Mesenchymal stem cell (in vitro differentiated cells and primary cell): ENCODE results near the gene AHRR.

Experiments used
- DNase-seq: peaks from one replicate; pipeline ENCODE4 v3.0.0-alpha.2; 2013
- H2AFZ ChIP-seq: one replicate; pipeline ENCODE4 v1.6.1; 2013; ENCODE audit warnings: low read depth, mild to moderate bottlenecking, control low read depth, inconsistent platforms, low read length, moderate library complexity
- H2AK5ac ChIP-seq: 2 replicates; pipeline ENCODE4 v1.6.1; 2013; ENCODE audit warnings: low read length, moderate library complexity, mild to moderate bottlenecking, inconsistent platforms; ENCODE audit not compliant: severe bottlenecking
- H2BK120ac ChIP-seq: one replicate; pipeline ENCODE4 v1.6.1; 2013; ENCODE audit warnings: low read depth, mild to moderate bottlenecking, inconsistent platforms, low read length, moderate library complexity
- H2BK12ac ChIP-seq, 2 experiments: one replicate each; pipeline ENCODE4 v1.6.1; 2013; ENCODE audit warnings: inconsistent platforms in 2 of 2, low read length in 2 of 2, mild to moderate bottlenecking in 2 of 2, moderate library complexity in 2 of 2, control low read depth in 1 of 2
- H2BK15ac ChIP-seq: one replicate; pipeline ENCODE4 v1.6.1; 2013; ENCODE audit warnings: mild to moderate bottlenecking, low read depth, inconsistent platforms; ENCODE audit not compliant: poor library complexity, severe bottlenecking
- H2BK5ac ChIP-seq: 2 replicates; pipeline ENCODE4 v1.6.1; 2013; ENCODE audit warnings: low read depth, mild to moderate bottlenecking, low read length, control low read depth, inconsistent platforms; ENCODE audit not compliant: poor library complexity, severe bottlenecking
- H3K14ac ChIP-seq, 2 experiments: one replicate each; pipeline ENCODE4 v1.6.1; 2013; ENCODE audit warnings: inconsistent platforms in 2 of 2, low read length in 2 of 2, control low read depth in 1 of 2, mild to moderate bottlenecking in 1 of 2, moderate library complexity in 1 of 2
- H3K18ac ChIP-seq, 2 experiments: one replicate each; pipeline ENCODE4 v1.6.1; 2013; ENCODE audit warnings: inconsistent platforms in 2 of 2, low read length in 2 of 2, control low read depth in 1 of 2, low read depth in 1 of 2, mild to moderate bottlenecking in 1 of 2
- H3K23ac ChIP-seq, 2 experiments: one replicate each; pipeline ENCODE4 v1.6.1; 2013; ENCODE audit warnings: inconsistent platforms in 2 of 2, low read length in 2 of 2, mild to moderate bottlenecking in 2 of 2, moderate library complexity in 2 of 2, control low read depth in 1 of 2
- H3K27ac ChIP-seq: 2 replicates; pipeline ENCODE4 v1.5.1; 2013; ENCODE audit warnings: mild to moderate bottlenecking, moderate library complexity, low read length, control low read depth, inconsistent platforms; ENCODE audit not compliant: poor library complexity, severe bottlenecking
- H3K27me3 ChIP-seq, 2 experiments: 2 replicates each; pipeline versions ENCODE4 v1.6.1 to v1.7.0; 2013; ENCODE audit warnings: low read length in 2 of 2, mild to moderate bottlenecking in 2 of 2, moderate library complexity in 2 of 2, control low read depth in 1 of 2, inconsistent platforms in 1 of 2; ENCODE audit not compliant: control insufficient read depth in 1 of 2, insufficient read depth in 1 of 2
- H3K36me3 ChIP-seq, 2 experiments: 2 replicates each; pipeline versions ENCODE4 v1.6.1 to v1.7.0; 2013; ENCODE audit warnings: low read length in 2 of 2, control low read depth in 1 of 2, inconsistent platforms in 1 of 2, low read depth in 1 of 2, mild to moderate bottlenecking in 1 of 2; ENCODE audit not compliant: insufficient read depth in 2 of 2, control insufficient read depth in 1 of 2
- H3K4ac ChIP-seq, 2 experiments: one replicate each; pipeline ENCODE4 v1.6.1; 2013; ENCODE audit warnings: inconsistent platforms in 2 of 2, low read length in 2 of 2, mild to moderate bottlenecking in 2 of 2, moderate library complexity in 2 of 2, control low read depth in 1 of 2, low read depth in 1 of 2
- H3K4me1 ChIP-seq: 2 replicates; pipeline ENCODE4 v1.6.1; 2013; ENCODE audit warnings: low read depth, low read length, control low read depth; ENCODE audit not compliant: control insufficient read depth, insufficient read depth
- H3K4me2 ChIP-seq: 2 replicates; pipeline ENCODE4 v1.6.1; 2013; ENCODE audit warnings: low read length, mild to moderate bottlenecking, inconsistent platforms; ENCODE audit not compliant: poor library complexity, severe bottlenecking
- H3K4me3 ChIP-seq, 2 experiments: 2 replicates each; pipeline versions ENCODE4 v1.5.1 to v1.7.0; 2013; ENCODE audit warnings: low read length in 2 of 2, mild to moderate bottlenecking in 2 of 2, control low read depth in 1 of 2, low read depth in 1 of 2; ENCODE audit not compliant: insufficient read depth in 1 of 2
- H3K79me1 ChIP-seq: replicated peaks from 2 replicates; pipeline ENCODE4 v1.6.1; 2013; ENCODE audit warnings: mild to moderate bottlenecking, control low read depth, low read length, inconsistent platforms; ENCODE audit not compliant: poor library complexity, severe bottlenecking
- H3K9ac ChIP-seq: 2 replicates; pipeline ENCODE4 v1.7.0; 2013; ENCODE audit warnings: mild to moderate bottlenecking, low read length, moderate library complexity
- H3K9me3 ChIP-seq: 2 replicates; pipeline ENCODE4 v1.7.0; 2013; ENCODE audit warnings: mild to moderate bottlenecking, low read length; ENCODE audit not compliant: control insufficient read depth
- H4K8ac ChIP-seq: one replicate; pipeline ENCODE4 v1.6.1; 2013; ENCODE audit warnings: inconsistent platforms, mild to moderate bottlenecking, low read length, moderate library complexity
- H4K91ac ChIP-seq: one replicate; pipeline ENCODE4 v1.6.1; 2013; ENCODE audit warnings: mild to moderate bottlenecking, low read length, inconsistent platforms
- WGBS: methylation state at CpG from one replicate; pipeline ENCODE4 v1.1.7; 2013; ENCODE audit warnings: mixed read lengths; 5-methylcytosine and 5-hydroxymethylcytosine counted together

Gene AHRR

GRCh38 chr5:345404-346195 is 24.1 kb downstream of the AHRR start:
- peaks cover 2% of the 10 kb centered on the region for H3K79me1 ChIP-seq
- peak overlapping the region; percentile 48 for H4K91ac ChIP-seq
- no peak overlapping the region for H2AK5ac ChIP-seq
- H3K36me3 ChIP-seq = peaks cover 4 to 22% of the 10 kb centered on the region in 2 experiments
- H3K4me3 ChIP-seq = peak overlapping the region in 1 of 2 experiments; percentile 32
- H3K27ac ChIP-seq = no peak overlapping the region
- H3K4me1 ChIP-seq = peaks cover 21% of the 10 kb centered on the region
- peak overlapping the region in 1 of 2 experiments; percentile 8 for H2BK12ac ChIP-seq
- H3K4me2 ChIP-seq = no peak overlapping the region
- no peaks in the 10 kb centered on the region for H3K27me3 ChIP-seq
- peak overlapping the region; percentile 66 for H4K8ac ChIP-seq
- no peak overlapping the region for H2BK15ac ChIP-seq
- H2BK120ac ChIP-seq = no peak overlapping the region
- H3K9ac ChIP-seq = no peak overlapping the region
- peak overlapping the region in 1 of 2 experiments; percentile 51 for H3K14ac ChIP-seq
- no peak overlapping the region for H2AFZ ChIP-seq
- no peak overlapping the region for H3K4ac ChIP-seq
- peak overlapping the region in 1 of 2 experiments; percentile 25 for H3K18ac ChIP-seq
- WGBS = 65% methylated on average over 20 of the region's 22 CpGs
- DNase-seq = no peak
- H3K23ac ChIP-seq = no peak overlapping the region
- H3K9me3 ChIP-seq = no peaks in the 10 kb centered on the region
- H2BK5ac ChIP-seq = no peak overlapping the region

- H3K36me3 ChIP-seq = peaks cover 4 to 29% of the 10 kb centered on the region in 2 experiments
- no peak for DNase-seq
- no peak overlapping the region for H2BK120ac ChIP-seq
- 75% methylated on average over 24 of the region's 24 CpGs for WGBS
- no peak overlapping the region for H4K8ac ChIP-seq
- no peak overlapping the region for H3K27ac ChIP-seq
- no peak overlapping the region for H3K4me3 ChIP-seq
- H3K18ac ChIP-seq = peak overlapping the region in 1 of 2 experiments; percentile 41
- peaks cover 21% of the 10 kb centered on the region for H3K4me1 ChIP-seq
- peaks cover 2% of the 10 kb centered on the region for H3K79me1 ChIP-seq
- H3K4me2 ChIP-seq = no peak overlapping the region
- H3K14ac ChIP-seq = no peak overlapping the region
- H4K91ac ChIP-seq = no peak overlapping the region
- H3K27me3 ChIP-seq = no peaks in the 10 kb centered on the region
- H2BK12ac ChIP-seq = no peak overlapping the region
- no peaks in the 10 kb centered on the region for H3K9me3 ChIP-seq
- no peak overlapping the region for H3K9ac ChIP-seq
- peak overlapping the region; percentile 39 for H2BK15ac ChIP-seq
- no peak overlapping the region for H3K4ac ChIP-seq
- no peak overlapping the region for H2AFZ ChIP-seq
- H2AK5ac ChIP-seq = no peak overlapping the region
- H2BK5ac ChIP-seq = no peak overlapping the region
- no peak overlapping the region for H3K23ac ChIP-seq
Measured at GRCh38 chr5:346229-346935, 24.9 kb downstream of the AHRR start.

GRCh38 chr5:347712-348284 is 26.3 kb downstream of the AHRR start:
- no peak overlapping the region for H2BK12ac ChIP-seq
- H2BK5ac ChIP-seq = no peak overlapping the region
- H3K9me3 ChIP-seq = no peaks in the 10 kb centered on the region
- H3K18ac ChIP-seq = no peak overlapping the region
- peak overlapping the region; percentile 73 for H4K8ac ChIP-seq
- no peak overlapping the region for H2AFZ ChIP-seq
- no peak overlapping the region for H3K27ac ChIP-seq
- H2BK15ac ChIP-seq = no peak overlapping the region
- no peak overlapping the region for H3K9ac ChIP-seq
- WGBS = 90% methylated on average over 10 of the region's 10 CpGs
- no peak overlapping the region for H3K4me2 ChIP-seq
- no peaks in the 10 kb centered on the region for H3K27me3 ChIP-seq
- peaks cover 2% of the 10 kb centered on the region for H3K79me1 ChIP-seq
- H3K4me1 ChIP-seq = peaks cover 19% of the 10 kb centered on the region
- H3K14ac ChIP-seq = no peak overlapping the region
- no peak overlapping the region for H3K4me3 ChIP-seq
- no peak overlapping the region for H2BK120ac ChIP-seq
- H3K23ac ChIP-seq = no peak overlapping the region
- H2AK5ac ChIP-seq = no peak overlapping the region
- H3K4ac ChIP-seq = no peak overlapping the region
- H3K36me3 ChIP-seq = peaks cover 4 to 31% of the 10 kb centered on the region in 2 experiments
- H4K91ac ChIP-seq = peak overlapping the region; percentile 31
- no peak for DNase-seq

GRCh38 chr5:348726-349125 is 27.2 kb downstream of the AHRR start:
- no peak overlapping the region for H4K91ac ChIP-seq
- no peak overlapping the region for H3K27ac ChIP-seq
- no peak overlapping the region for H2AFZ ChIP-seq
- no peak overlapping the region for H3K14ac ChIP-seq
- no peak for DNase-seq
- no peak overlapping the region for H3K18ac ChIP-seq
- peaks cover 2% of the 10 kb centered on the region for H3K79me1 ChIP-seq
- no peak overlapping the region for H3K4me3 ChIP-seq
- no peak overlapping the region for H3K4me2 ChIP-seq
- H3K4me1 ChIP-seq = peaks cover 17% of the 10 kb centered on the region
- no peak overlapping the region for H3K23ac ChIP-seq
- H2BK12ac ChIP-seq = no peak overlapping the region
- no peak overlapping the region for H4K8ac ChIP-seq
- H3K4ac ChIP-seq = no peak overlapping the region
- no peak overlapping the region for H2BK15ac ChIP-seq
- H3K36me3 ChIP-seq = peaks cover 4 to 37% of the 10 kb centered on the region in 2 experiments
- H3K9me3 ChIP-seq = no peaks in the 10 kb centered on the region
- no peaks in the 10 kb centered on the region for H3K27me3 ChIP-seq
- WGBS = 90% methylated on average over 5 of the region's 5 CpGs
- H2BK120ac ChIP-seq = no peak overlapping the region
- no peak overlapping the region for H2BK5ac ChIP-seq
- no peak overlapping the region for H3K9ac ChIP-seq
- H2AK5ac ChIP-seq = no peak overlapping the region
